SU-DHL-6 (cell line): Measurements from ENCODE around the gene PODNL1.

Source experiments
- H2AFZ ChIP-seq: fragments of 200-600 bp; sonication (generic); 2 replicates; pipeline ENCODE4 v1.6.1; 2014; ENCODE audit warnings: low read depth, mild to moderate bottlenecking, moderate library complexity, mixed read lengths, antibody characterized with exemption, low read length; ENCODE audit not compliant: severe bottlenecking
- H3F3A ChIP-seq: fragments of 200-600 bp; shearing (Covaris generic); 2 replicates; pipeline ENCODE4 v1.6.0; 2016; ENCODE audit warnings: antibody characterized with exemption, mild to moderate bottlenecking; ENCODE audit not compliant: insufficient read depth
- H3K27ac ChIP-seq: fragments of 200-600 bp; sonication (generic); 2 replicates; pipeline ENCODE4 v1.5.1; 2016; ENCODE audit warnings: low read depth, mild to moderate bottlenecking, low read length, moderate library complexity, mixed read lengths
- H3K27me3 ChIP-seq: fragments of 200-600 bp; sonication (generic), shearing (Covaris generic); 2 replicates; pipeline ENCODE4 v1.6.0; 2014; ENCODE audit warnings: mild to moderate bottlenecking, low read length
- H3K36me3 ChIP-seq: fragments of 200-600 bp; sonication (generic); 2 replicates; pipeline ENCODE4 v1.6.1; 2014; ENCODE audit warnings: mild to moderate bottlenecking, low read length, mixed read lengths
- H3K4me2 ChIP-seq: fragments of 300-600, 200-600 bp; shearing (Covaris generic), sonication (generic); 2 replicates; pipeline ENCODE4 v1.6.0; 2014; ENCODE audit warnings: low read length, low read depth, mild to moderate bottlenecking; ENCODE audit not compliant: poor library complexity, severe bottlenecking
- H3K4me3 ChIP-seq: fragments of 200-600 bp; sonication (generic); 2 replicates; pipeline ENCODE4 v1.5.1; 2014; ENCODE audit warnings: antibody characterized with exemption, low read length, mild to moderate bottlenecking, mixed read lengths; ENCODE audit not compliant: insufficient read depth, poor library complexity, severe bottlenecking
- H3K79me2 ChIP-seq: fragments of 200-600 bp; sonication (generic); 2 replicates; pipeline ENCODE4 v1.6.1; 2014; ENCODE audit warnings: mild to moderate bottlenecking, low read length, moderate library complexity; ENCODE audit not compliant: insufficient read depth
- H3K9ac ChIP-seq: fragments of 200-600 bp; sonication (generic); 2 replicates; pipeline ENCODE4 v1.7.0; 2014; ENCODE audit warnings: mild to moderate bottlenecking, low read length
- H3K9me2 ChIP-seq: fragments of 200-600 bp; sonication (generic); replicated peaks from 2 replicates; pipeline ENCODE4 v1.6.1; 2014; ENCODE audit warnings: low read length; ENCODE audit not compliant: insufficient read depth
- H3K9me3 ChIP-seq: fragments of 200-600 bp; sonication (generic); 2 replicates; pipeline ENCODE4 v1.6.1; 2014; ENCODE audit warnings: low read length, mixed read lengths; ENCODE audit not compliant: insufficient read depth
- H4K20me1 ChIP-seq: fragments of 200-600 bp; sonication (generic); 2 replicates; pipeline ENCODE4 v1.6.1; 2014; ENCODE audit warnings: low read depth, mild to moderate bottlenecking, antibody characterized with exemption, low read length, moderate library complexity, mixed read lengths
- CTCF ChIP-seq: fragments of 200-600 bp; sonication (generic); IDR thresholded peaks from one replicate; pipeline ENCODE4 v1.5.1; 2017; ENCODE audit warnings: antibody characterized with exemption, mild to moderate bottlenecking, low read length, moderate library complexity; ENCODE audit not compliant: insufficient read depth, poor library complexity, severe bottlenecking
- EZH2phosphoT487 ChIP-seq: fragments of 200-600 bp; sonication (generic), shearing (Covaris generic); conservative IDR thresholded peaks from 2 replicates; pipeline ENCODE4 v1.6.1; 2018; ENCODE audit warnings: mild to moderate bottlenecking, antibody characterized with exemption, low read length, moderate library complexity, mixed read lengths

Gene PODNL1

DNA sequence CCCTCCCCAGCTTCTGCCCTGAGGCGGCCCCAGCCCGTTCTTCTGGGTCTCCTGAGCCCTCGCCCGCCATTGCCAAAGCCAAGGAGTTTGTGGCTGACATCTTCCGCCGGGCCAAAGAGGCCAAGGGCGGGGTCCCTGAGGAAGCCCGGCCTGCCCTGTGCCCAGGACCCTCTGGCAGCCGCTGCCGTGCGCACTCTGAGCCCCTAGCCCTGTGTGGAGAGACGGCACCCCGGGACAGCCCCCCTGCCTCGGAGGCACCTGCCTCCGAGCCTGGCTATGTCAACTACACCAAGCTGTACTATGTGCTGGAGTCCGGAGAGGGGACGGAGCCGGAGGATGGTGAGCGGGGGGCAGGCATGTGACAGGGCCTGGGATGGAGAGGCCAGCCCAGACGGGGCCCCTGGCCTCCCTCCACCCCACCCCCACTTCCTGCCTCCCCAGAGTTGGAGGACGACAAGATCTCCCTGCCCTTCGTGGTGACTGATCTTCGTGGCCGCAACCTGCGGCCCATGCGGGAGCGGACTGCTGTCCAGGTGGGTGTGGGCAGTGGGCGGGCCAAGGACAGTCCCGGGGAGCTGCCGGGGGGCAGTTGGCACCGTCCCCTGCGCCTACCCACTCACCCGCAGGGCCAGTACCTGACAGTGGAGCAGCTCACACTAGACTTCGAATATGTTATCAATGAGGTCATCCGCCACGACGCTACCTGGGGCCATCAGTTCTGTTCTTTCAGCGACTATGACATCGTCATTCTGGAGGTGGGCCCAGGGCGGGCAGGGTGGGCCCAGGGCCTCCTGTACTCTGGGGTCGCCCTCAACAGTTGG is 21.1 kb upstream of the PODNL1 start:
- Histone ChIP-seq H2AFZ (no peak overlapping the region), H3K36me3 (peaks cover 4% of the 10 kb centered on the region; the same call in 1 of the 2 replicates), H3K27ac (no peak overlapping the region), H3K27me3 (no peaks in the 10 kb centered on the region), H3K79me2 (0 out of 2 replicates have a peak, but pooled peaks cover under 1% of the 10 kb centered on the region), H3K9ac (no peak overlapping the region), H4K20me1 (no peaks in the 10 kb centered on the region), H3F3A (peaks cover 4% of the 10 kb centered on the region; the same call in 1 of the 2 replicates), H3K4me3 (no peak overlapping the region), H3K9me2 (no peaks in the 10 kb centered on the region), H3K9me3 (no peaks in the 10 kb centered on the region), H3K4me2 (no peak overlapping the region)
- TF ChIP-seq CTCF: no peak
- TF ChIP-seq EZH2phosphoT487: no peak

GRCh38 chr19:13958043-13958442 is 19.8 kb upstream of the PODNL1 start:
- no peak overlapping the region for H3K4me2 ChIP-seq
- peaks cover 4% of the 10 kb centered on the region; the same call in 1 of the 2 replicates for H3K36me3 ChIP-seq
- H3K4me3 ChIP-seq: no peak overlapping the region
- H2AFZ ChIP-seq: no peak overlapping the region
- peaks cover 13% of the 10 kb centered on the region for H3K79me2 ChIP-seq
- no peaks in the 10 kb centered on the region for H3K9me2 ChIP-seq
- no peaks in the 10 kb centered on the region for H3K9me3 ChIP-seq
- TF ChIP-seq EZH2phosphoT487 (no peak), CTCF (no peak)
- no peaks in the 10 kb centered on the region; the same call in 1 of the 2 replicates for H4K20me1 ChIP-seq
- no peaks in the 10 kb centered on the region for H3K27me3 ChIP-seq
- H3K9ac ChIP-seq: no peak overlapping the region
- no peak overlapping the region for H3K27ac ChIP-seq
- H3F3A ChIP-seq: no peaks in the 10 kb centered on the region

GRCh38 chr19:13957051-13957450 is 18.8 kb upstream of the PODNL1 start:
- peaks cover 4% of the 10 kb centered on the region; the same call in 1 of the 2 replicates for H3K36me3 ChIP-seq

More at GRCh38 chr19:13957051-13957450, 18.8 kb upstream of the PODNL1 start:
- no peak overlapping the region for H3K4me2 ChIP-seq
- H3K9me3 ChIP-seq: no peaks in the 10 kb centered on the region
- H3K4me3 ChIP-seq: no peak overlapping the region
- H3K27ac ChIP-seq: no peak overlapping the region
- no peaks in the 10 kb centered on the region; the same call in 1 of the 2 replicates for H4K20me1 ChIP-seq
- H3K9ac ChIP-seq: no peak overlapping the region
- H2AFZ ChIP-seq: no peak overlapping the region
- H3K27me3 ChIP-seq: no peaks in the 10 kb centered on the region
- no peaks in the 10 kb centered on the region for H3F3A ChIP-seq
- TF ChIP-seq EZH2phosphoT487 (no peak), CTCF (no peak)
- H3K9me2 ChIP-seq: no peaks in the 10 kb centered on the region
- H3K79me2 ChIP-seq: peaks cover 16% of the 10 kb centered on the region
